ENCODE measurements around the gene BFSP1. TPM values are rescaled to one million over a fixed set of nuclear protein-coding genes. Genes with fewer than 3 reads are reported as not detected.

The BFSP1 gene
- total RNA-seq, 5 donors from 2014 or later (not counting 1 experiment from before 2014, with no cell fraction given): 0.25 to 0.53 (median 0.30) TPM

GRCh38 chr20:17500826-17501225, 30.4 kb downstream of the BFSP1 start:
- WGBS (ENCODE audit: insufficient coverage): 81% methylated on average over 5 of the region's 7 CpGs
- H3K27me3 Mint-ChIP-seq: no peaks in the 10 kb centered on the region
- H3K27ac Mint-ChIP-seq: no peak overlapping the region
- H3K9me3 ChIP-seq: no peaks in the 10 kb centered on the region
- no peaks in the 10 kb centered on the region for H3K36me3 ChIP-seq (ENCODE audit: control insufficient read depth in 2 of 2, extremely low read depth in 1 of 2, insufficient read depth in 1 of 2, low read length in 1 of 2)
- H3K36me3 Mint-ChIP-seq: no peaks in the 10 kb centered on the region
- no peak overlapping the region for H3K4me3 Mint-ChIP-seq
- POLR2A ChIA-PET: interaction anchor here (0.6 to 0.8 kb wide), 2 partner anchors 34 to 417 kb away, joined by 3 read pairs; no protein-coding TSS in a partner anchor
- CTCF ChIA-PET: interaction anchor here in 1 of 2 donors (0.6 kb wide), 1 partner anchor 483 kb away, joined by 3 read pairs; no protein-coding TSS in a partner anchor
- no peak for ATAC-seq (replicated peaks in 1 of 4)
- peaks cover 22 to 27% (median 27%) of the 10 kb centered on the region in 3 donors for H3K4me1 Mint-ChIP-seq
- H3K4me1 ChIP-seq (ENCODE audit: control insufficient read depth in 1 of 2, extremely low read depth in 1 of 2, insufficient read depth in 2 of 2, low read length in 2 of 2): peaks cover 9 to 26% of the 10 kb centered on the region in 2 experiments
- no peaks in the 10 kb centered on the region for H3K9me3 Mint-ChIP-seq
- no peak for DNase-seq
- peaks cover 0 to 2% of the 10 kb centered on the region in 2 experiments for H3K27me3 ChIP-seq (replicated peaks in 1 of 2; ENCODE audit: control insufficient read depth in 2 of 2, extremely low read depth in 1 of 2, insufficient read depth in 2 of 2, low read length in 1 of 2)
- H3K4me3 ChIP-seq (ENCODE audit: control insufficient read depth in 1 of 2, extremely low read depth in 1 of 2, low read length in 1 of 2): no peak overlapping the region
- H3K27ac ChIP-seq (ENCODE audit: low read length): no peak overlapping the region

DNA sequence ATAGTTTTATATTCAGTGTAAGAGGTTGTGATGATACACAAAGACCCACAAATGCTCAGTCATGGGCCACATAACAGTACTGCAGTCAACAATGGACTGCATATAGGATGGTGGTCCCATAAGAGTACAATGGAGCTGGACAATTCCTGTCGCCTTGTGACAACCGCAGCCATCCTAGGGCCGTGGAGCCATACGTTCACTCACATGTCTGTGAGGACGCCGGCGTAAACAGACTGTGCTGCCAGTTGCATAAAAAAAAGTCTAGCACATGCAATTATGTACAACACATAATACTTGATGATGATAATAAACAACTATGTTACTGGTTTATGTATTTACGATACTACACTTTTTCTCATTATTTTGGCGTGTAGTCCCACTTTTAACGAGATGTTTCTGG, 30.9 kb downstream of the BFSP1 start:
- H3K36me3 ChIP-seq (ENCODE audit: control insufficient read depth in 2 of 2, extremely low read depth in 1 of 2, insufficient read depth in 1 of 2, low read length in 1 of 2): no peaks in the 10 kb centered on the region
- no peak overlapping the region for H3K4me3 Mint-ChIP-seq
- POLR2A ChIA-PET: interaction anchor here (0.6 to 0.8 kb wide), 2 partner anchors 34 to 418 kb away, joined by 3 read pairs; no protein-coding TSS in a partner anchor
- H3K9me3 ChIP-seq: no peaks in the 10 kb centered on the region
- H3K9me3 Mint-ChIP-seq: no peaks in the 10 kb centered on the region
- H3K27me3 Mint-ChIP-seq: no peaks in the 10 kb centered on the region
- peaks cover 0 to 5% of the 10 kb centered on the region in 2 experiments for H3K27me3 ChIP-seq (replicated peaks in 1 of 2; ENCODE audit: control insufficient read depth in 2 of 2, extremely low read depth in 1 of 2, insufficient read depth in 2 of 2, low read length in 1 of 2)
- WGBS (ENCODE audit: insufficient coverage): 83% methylated on average over 1 of the region's 10 CpGs
- ATAC-seq (replicated peaks in 1 of 4): no peak
- no peak overlapping the region for H3K27ac ChIP-seq (ENCODE audit: low read length)
- CTCF ChIA-PET: interaction anchor here in 1 of 2 donors (0.6 kb wide), 1 partner anchor 484 kb away, joined by 3 read pairs; no protein-coding TSS in a partner anchor
- peaks cover 6 to 20% of the 10 kb centered on the region in 2 experiments for H3K4me1 ChIP-seq (ENCODE audit: control insufficient read depth in 1 of 2, extremely low read depth in 1 of 2, insufficient read depth in 2 of 2, low read length in 2 of 2)
- H3K36me3 Mint-ChIP-seq: no peaks in the 10 kb centered on the region
- peaks cover 17 to 22% (median 21%) of the 10 kb centered on the region in 3 donors for H3K4me1 Mint-ChIP-seq
- H3K4me3 ChIP-seq (ENCODE audit: control insufficient read depth in 1 of 2, extremely low read depth in 1 of 2, low read length in 1 of 2): no peak overlapping the region
- no peak overlapping the region for H3K27ac Mint-ChIP-seq
- DNase-seq: no peak

- peaks cover 4 to 9% (median 9%) of the 10 kb centered on the region in 3 donors for H3K4me1 Mint-ChIP-seq
- H3K4me1 ChIP-seq (ENCODE audit: control insufficient read depth in 1 of 2, extremely low read depth in 1 of 2, insufficient read depth in 2 of 2, low read length in 2 of 2): peaks cover 3 to 9% of the 10 kb centered on the region in 2 experiments
- peaks cover 0 to 8% of the 10 kb centered on the region in 2 experiments for H3K27me3 ChIP-seq (replicated peaks in 1 of 2; ENCODE audit: control insufficient read depth in 2 of 2, extremely low read depth in 1 of 2, insufficient read depth in 2 of 2, low read length in 1 of 2)
- no peak for ATAC-seq (replicated peaks in 1 of 4)
- H3K36me3 Mint-ChIP-seq: no peaks in the 10 kb centered on the region
- no peak for DNase-seq
- H3K4me3 ChIP-seq (ENCODE audit: control insufficient read depth in 1 of 2, extremely low read depth in 1 of 2, low read length in 1 of 2): no peak overlapping the region
- WGBS (ENCODE audit: insufficient coverage): 80% methylated on average over 2 of the region's 5 CpGs
- no peak overlapping the region for H3K27ac Mint-ChIP-seq
- no peak overlapping the region for H3K4me3 Mint-ChIP-seq
- POLR2A ChIA-PET: no interaction called here
- H3K9me3 Mint-ChIP-seq: no peaks in the 10 kb centered on the region
- no peak overlapping the region for H3K27ac ChIP-seq (ENCODE audit: low read length)
- H3K27me3 Mint-ChIP-seq: no peaks in the 10 kb centered on the region
- H3K9me3 ChIP-seq: no peaks in the 10 kb centered on the region
- H3K36me3 ChIP-seq (ENCODE audit: control insufficient read depth in 2 of 2, extremely low read depth in 1 of 2, insufficient read depth in 1 of 2, low read length in 1 of 2): no peaks in the 10 kb centered on the region
- CTCF ChIA-PET: interaction anchor here (0.6 to 0.9 kb wide), 4 partner anchors 14 to 801 kb away, joined by 3 to 7 read pairs (median 6); no protein-coding TSS in a partner anchor
Observed at GRCh38 chr20:17499041-17499440, 32.1 kb downstream of the BFSP1 start.

DNA sequence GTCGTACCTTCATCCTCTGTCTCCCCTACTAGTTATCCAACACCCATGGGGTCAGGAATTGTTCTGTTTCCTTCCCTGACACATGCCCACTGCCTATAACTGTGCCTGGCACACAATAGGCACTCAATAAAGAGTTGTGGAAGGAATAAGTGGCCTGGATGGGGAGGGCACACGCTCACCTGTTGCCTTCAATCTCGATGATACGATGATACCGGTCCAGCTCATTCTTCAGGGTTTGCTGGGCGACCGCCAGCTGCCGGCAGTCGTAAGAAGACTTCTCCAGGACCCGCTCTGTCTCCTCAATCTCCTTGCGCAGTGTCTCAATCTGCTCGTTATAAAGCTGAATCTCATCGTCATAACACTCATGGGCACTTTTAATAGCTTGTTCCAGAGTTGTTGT, 32.5 kb downstream of the BFSP1 start:
- ChIA-PET POLR2A (no interaction called here), CTCF (interaction anchor here (0.6 to 0.9 kb wide), 4 partner anchors 14 to 802 kb away, joined by 3 to 7 read pairs (median 6); no protein-coding TSS in a partner anchor)
- Mint-ChIP-seq H3K9me3 (no peaks in the 10 kb centered on the region), H3K36me3 (no peaks in the 10 kb centered on the region), H3K27me3 (no peaks in the 10 kb centered on the region), H3K4me1 (peaks cover 2 to 5% (median 5%) of the 10 kb centered on the region in 3 donors), H3K4me3 (no peak overlapping the region), H3K27ac (no peak overlapping the region)
- no peak overlapping the region for H3K27ac ChIP-seq (ENCODE audit: low read length)
- 91% methylated on average over 10 of the region's 13 CpGs for WGBS (ENCODE audit: insufficient coverage)
- no peak overlapping the region for H3K4me3 ChIP-seq (ENCODE audit: control insufficient read depth in 1 of 2, extremely low read depth in 1 of 2, low read length in 1 of 2)
- no peaks in the 10 kb centered on the region for H3K36me3 ChIP-seq (ENCODE audit: control insufficient read depth in 2 of 2, extremely low read depth in 1 of 2, insufficient read depth in 1 of 2, low read length in 1 of 2)
- ATAC-seq (replicated peaks in 1 of 4) (no peak), DNase-seq (no peak)
- H3K9me3 ChIP-seq: no peaks in the 10 kb centered on the region
- peaks cover 1 to 5% of the 10 kb centered on the region in 2 experiments for H3K4me1 ChIP-seq (ENCODE audit: control insufficient read depth in 1 of 2, extremely low read depth in 1 of 2, insufficient read depth in 2 of 2, low read length in 2 of 2)
- peaks cover 0 to 8% of the 10 kb centered on the region in 2 experiments for H3K27me3 ChIP-seq (replicated peaks in 1 of 2; ENCODE audit: control insufficient read depth in 2 of 2, extremely low read depth in 1 of 2, insufficient read depth in 2 of 2, low read length in 1 of 2)

- no peak for DNase-seq
- no peaks in the 10 kb centered on the region for H3K4me1 ChIP-seq (ENCODE audit: control insufficient read depth in 1 of 2, extremely low read depth in 1 of 2, insufficient read depth in 2 of 2, low read length in 2 of 2)
- H3K36me3 Mint-ChIP-seq: no peaks in the 10 kb centered on the region
Observed at GRCh38 chr20:17497821-17498580, 33.2 kb downstream of the BFSP1 start.

GRCh38 chr20:17495826-17496225, 35.4 kb downstream of the BFSP1 start:
- Histone ChIP-seq H3K4me1 (ENCODE audit: control insufficient read depth in 1 of 2, extremely low read depth in 1 of 2, insufficient read depth in 2 of 2, low read length in 2 of 2) (no peaks in the 10 kb centered on the region), H3K27me3 (replicated peaks in 1 of 2; ENCODE audit: control insufficient read depth in 2 of 2, extremely low read depth in 1 of 2, insufficient read depth in 2 of 2, low read length in 1 of 2) (peaks cover 0 to 8% of the 10 kb centered on the region in 2 experiments), H3K9me3 (no peaks in the 10 kb centered on the region), H3K4me3 (ENCODE audit: control insufficient read depth in 1 of 2, extremely low read depth in 1 of 2, low read length in 1 of 2) (no peak overlapping the region), H3K36me3 (ENCODE audit: control insufficient read depth in 2 of 2, extremely low read depth in 1 of 2, insufficient read depth in 1 of 2, low read length in 1 of 2) (no peaks in the 10 kb centered on the region), H3K27ac (ENCODE audit: low read length) (no peak overlapping the region)
- DNase-seq: no peak
- Mint-ChIP-seq H3K27ac (no peak overlapping the region), H3K36me3 (no peaks in the 10 kb centered on the region), H3K27me3 (no peaks in the 10 kb centered on the region), H3K4me1 (no peaks in the 10 kb centered on the region), H3K9me3 (no peaks in the 10 kb centered on the region), H3K4me3 (no peak overlapping the region)
- ChIA-PET POLR2A (no interaction called here), CTCF (interaction anchor here in 1 of 2 donors (0.5 kb wide), 1 partner anchor 9 kb away, joined by 6 read pairs; no protein-coding TSS in a partner anchor)
- 86% methylated on average over 9 of the region's 9 CpGs for WGBS (ENCODE audit: insufficient coverage)
- no peak for ATAC-seq (replicated peaks in 1 of 4)

More at GRCh38 chr20:17497821-17498580, 33.2 kb downstream of the BFSP1 start:
- no peaks in the 10 kb centered on the region for H3K9me3 Mint-ChIP-seq
- Histone ChIP-seq H3K27ac (ENCODE audit: low read length) (no peak overlapping the region), H3K36me3 (ENCODE audit: control insufficient read depth in 2 of 2, extremely low read depth in 1 of 2, insufficient read depth in 1 of 2, low read length in 1 of 2) (no peaks in the 10 kb centered on the region), H3K9me3 (no peaks in the 10 kb centered on the region), H3K27me3 (replicated peaks in 1 of 2; ENCODE audit: control insufficient read depth in 2 of 2, extremely low read depth in 1 of 2, insufficient read depth in 2 of 2, low read length in 1 of 2) (peaks cover 0 to 8% of the 10 kb centered on the region in 2 experiments), H3K4me3 (ENCODE audit: control insufficient read depth in 1 of 2, extremely low read depth in 1 of 2, low read length in 1 of 2) (no peak overlapping the region)
- H3K27me3 Mint-ChIP-seq: no peaks in the 10 kb centered on the region
- H3K27ac Mint-ChIP-seq: no peak overlapping the region
- ChIA-PET CTCF (interaction anchor here in 1 of 2 donors (0.8 kb wide), 1 partner anchor 802 kb away, joined by 7 read pairs; no protein-coding TSS in a partner anchor), POLR2A (no interaction called here)
- no peaks in the 10 kb centered on the region for H3K4me1 Mint-ChIP-seq
- WGBS (ENCODE audit: insufficient coverage): 100% methylated on average over 5 of the region's 11 CpGs
- H3K4me3 Mint-ChIP-seq: no peak overlapping the region
- no peak for ATAC-seq (replicated peaks in 1 of 4)
